Measurements from ENCODE around the gene RPL13A.
A peak's percentile ranks its signal among the peaks of the same experiment; 100 is the strongest.

Gene RPL13A

GRCh38 chr19:49497789-49498103, 10.3 kb downstream of the RPL13A start:
- no peak for DNase-seq
- H3K27me3 ChIP-seq: no peaks in the 10 kb centered on the region; the same call in 1 of the 2 replicates
- H3K9me3 ChIP-seq: no peaks in the 10 kb centered on the region
- peaks cover 23% of the 10 kb centered on the region for H3K4me1 ChIP-seq
- TF ChIP-seq, protein P1, sequence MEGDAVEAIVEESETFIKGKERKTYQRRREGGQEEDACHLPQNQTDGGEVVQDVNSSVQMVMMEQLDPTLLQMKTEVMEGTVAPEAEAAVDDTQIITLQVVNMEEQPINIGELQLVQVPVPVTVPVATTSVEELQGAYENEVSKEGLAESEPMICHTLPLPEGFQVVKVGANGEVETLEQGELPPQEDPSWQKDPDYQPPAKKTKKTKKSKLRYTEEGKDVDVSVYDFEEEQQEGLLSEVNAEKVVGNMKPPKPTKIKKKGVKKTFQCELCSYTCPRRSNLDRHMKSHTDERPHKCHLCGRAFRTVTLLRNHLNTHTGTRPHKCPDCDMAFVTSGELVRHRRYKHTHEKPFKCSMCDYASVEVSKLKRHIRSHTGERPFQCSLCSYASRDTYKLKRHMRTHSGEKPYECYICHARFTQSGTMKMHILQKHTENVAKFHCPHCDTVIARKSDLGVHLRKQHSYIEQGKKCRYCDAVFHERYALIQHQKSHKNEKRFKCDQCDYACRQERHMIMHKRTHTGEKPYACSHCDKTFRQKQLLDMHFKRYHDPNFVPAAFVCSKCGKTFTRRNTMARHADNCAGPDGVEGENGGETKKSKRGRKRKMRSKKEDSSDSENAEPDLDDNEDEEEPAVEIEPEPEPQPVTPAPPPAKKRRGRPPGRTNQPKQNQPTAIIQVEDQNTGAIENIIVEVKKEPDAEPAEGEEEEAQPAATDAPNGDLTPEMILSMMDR (IDR thresholded peaks at IDR 0.05; ENCODE audit: low read depth, low read length): no peak
- H3K4me3 ChIP-seq (ENCODE audit: low read depth, low read length): peak overlapping the region; percentile 100
- peaks cover 44% of the 10 kb centered on the region for H3K36me3 ChIP-seq

DNA sequence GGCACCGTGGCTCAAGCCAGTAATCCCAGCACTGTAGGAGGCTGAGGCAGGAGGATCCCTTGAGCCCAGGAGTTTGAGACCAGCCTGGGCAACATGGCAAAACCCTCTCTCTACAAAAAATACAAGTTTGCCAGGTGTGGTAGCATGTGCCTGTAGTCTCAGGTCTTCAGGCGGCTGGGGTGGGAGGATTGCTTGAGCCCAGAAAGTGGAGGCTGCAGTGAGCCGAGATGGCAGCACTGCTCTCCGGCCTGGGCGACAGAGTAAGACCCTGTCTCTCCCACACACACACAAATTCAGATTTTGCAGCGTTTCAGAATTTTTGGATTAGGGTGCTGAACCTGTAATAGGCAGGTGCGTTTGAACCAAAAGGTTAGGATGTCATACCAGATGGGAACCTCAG, 11.1 kb downstream of the RPL13A start:
- peaks cover 23% of the 10 kb centered on the region for H3K4me1 ChIP-seq
- peak overlapping the region; percentile 100 for H3K4me3 ChIP-seq (ENCODE audit: low read depth, low read length)
- H3K27me3 ChIP-seq: no peaks in the 10 kb centered on the region
- no peaks in the 10 kb centered on the region for H3K9me3 ChIP-seq
- no peak for DNase-seq
- peaks cover 37% of the 10 kb centered on the region for H3K36me3 ChIP-seq
- TF ChIP-seq, protein P1 (IDR thresholded peaks at IDR 0.05; ENCODE audit: low read depth, low read length): no peak

DNA sequence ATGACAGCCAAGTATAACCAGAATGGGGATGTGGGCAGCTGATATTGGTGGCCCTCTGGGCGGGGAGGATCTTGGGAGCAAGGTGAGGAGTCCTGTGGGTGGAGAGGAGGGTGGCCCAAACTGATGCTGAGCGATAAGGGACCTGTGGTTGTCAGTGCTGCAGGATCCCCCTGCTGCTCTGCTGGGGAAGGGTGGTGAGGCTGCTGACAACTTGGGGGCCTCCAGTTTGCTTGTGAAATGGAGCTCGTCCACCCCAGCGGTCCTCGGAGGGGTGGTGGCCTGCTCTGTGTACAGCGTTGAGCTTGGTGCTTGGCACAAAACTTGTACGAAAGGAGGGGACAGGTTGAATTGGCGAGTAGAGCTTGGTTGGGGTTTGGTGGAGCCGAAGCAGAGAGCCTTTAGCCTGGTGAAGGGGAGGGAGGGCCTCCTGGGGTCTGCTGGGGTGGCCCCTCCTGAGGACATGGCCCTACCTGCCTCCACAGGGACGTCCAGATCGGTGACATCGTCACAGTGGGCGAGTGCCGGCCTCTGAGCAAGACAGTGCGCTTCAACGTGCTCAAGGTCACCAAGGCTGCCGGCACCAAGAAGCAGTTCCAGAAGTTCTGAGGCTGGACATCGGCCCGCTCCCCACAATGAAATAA, 11.7 kb downstream of the RPL13A start:
- peaks cover 37% of the 10 kb centered on the region for H3K36me3 ChIP-seq
- peak overlapping the region; percentile 100 for H3K4me3 ChIP-seq (ENCODE audit: low read depth, low read length)
- no peaks in the 10 kb centered on the region for H3K27me3 ChIP-seq
- TF ChIP-seq, protein P1 (IDR thresholded peaks at IDR 0.05; ENCODE audit: low read depth, low read length): no peak
- H3K9me3 ChIP-seq: no peaks in the 10 kb centered on the region
- H3K4me1 ChIP-seq: peaks cover 23% of the 10 kb centered on the region
- DNase-seq: no peak

DNA sequence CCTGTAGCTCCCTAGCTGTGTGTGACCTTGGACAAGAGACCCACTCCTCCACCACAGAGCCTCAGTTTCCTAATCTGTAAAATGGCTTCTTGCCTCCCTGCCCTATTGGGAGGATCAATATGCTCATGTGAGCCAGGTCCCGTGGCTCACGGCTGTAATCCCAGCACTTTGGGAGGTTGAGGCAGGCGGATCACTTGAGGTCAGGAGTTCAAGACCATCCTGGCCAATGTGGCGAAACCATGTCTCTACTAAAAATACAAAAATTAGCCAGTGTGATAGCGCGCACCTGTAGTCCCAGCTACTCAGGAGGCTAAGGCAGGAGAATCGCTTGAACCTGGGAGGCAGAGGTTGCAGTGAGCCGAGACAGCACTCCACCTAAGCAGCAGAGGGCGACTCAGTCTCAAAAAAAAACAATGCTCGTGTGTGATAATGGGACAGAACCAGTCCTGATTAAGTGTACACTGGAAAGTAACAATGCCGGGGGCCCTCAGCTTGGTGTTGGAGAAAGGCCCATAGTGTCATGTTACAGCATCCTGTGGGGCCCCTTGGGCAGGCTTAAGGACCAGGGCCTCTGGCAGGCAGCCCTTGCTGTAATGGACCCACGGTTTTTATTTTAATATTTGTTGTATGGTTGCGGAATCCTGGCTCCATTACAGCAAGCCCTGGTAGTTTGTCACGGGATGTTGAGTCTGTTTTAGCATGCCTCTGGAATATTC, 15.6 kb downstream of the RPL13A start:
- Histone ChIP-seq H3K4me1 (peaks cover 19% of the 10 kb centered on the region), H3K27me3 (no peaks in the 10 kb centered on the region), H3K36me3 (peaks cover 25% of the 10 kb centered on the region), H3K4me3 (ENCODE audit: low read depth, low read length) (no peak overlapping the region), H3K9me3 (no peaks in the 10 kb centered on the region)
- TF ChIP-seq, protein P1 (IDR thresholded peaks at IDR 0.05; ENCODE audit: low read depth, low read length): peak; percentile 66
- DNase-seq: peak; percentile 70

GRCh38 chr19:49503582-49503962, 16.2 kb downstream of the RPL13A start:
- TF ChIP-seq, protein P1 (IDR thresholded peaks at IDR 0.05; ENCODE audit: low read depth, low read length): no peak
- Histone ChIP-seq H3K27me3 (no peaks in the 10 kb centered on the region), H3K4me3 (ENCODE audit: low read depth, low read length) (no peak overlapping the region), H3K4me1 (peaks cover 13% of the 10 kb centered on the region), H3K36me3 (peaks cover 19% of the 10 kb centered on the region), H3K9me3 (no peaks in the 10 kb centered on the region)
- no peak for DNase-seq

- peak; percentile 83 for DNase-seq
- TF ChIP-seq, protein P1 (IDR thresholded peaks at IDR 0.05; ENCODE audit: low read depth, low read length): peak; percentile 96
- no peaks in the 10 kb centered on the region for H3K27me3 ChIP-seq
- no peak overlapping the region for H3K4me3 ChIP-seq (ENCODE audit: low read depth, low read length)
- no peaks in the 10 kb centered on the region for H3K36me3 ChIP-seq
- no peaks in the 10 kb centered on the region for H3K4me1 ChIP-seq
- no peaks in the 10 kb centered on the region for H3K9me3 ChIP-seq
These were observed 19.2 kb downstream of the RPL13A start for GRCh38 chr19:49506575-49507105.

All from BE2C (cell line).